GM12892 (cell line): Measurements from ENCODE around the gene ZNRF2.

Source experiments
- POLR2A ChIP-seq: IDR thresholded peaks from 2 replicates; pipeline ENCODE4 v1.6.1; 2011; ENCODE audit warnings: low read depth, low read length, control low read depth
- POLR2AphosphoS5 ChIP-seq: IDR thresholded peaks from 2 replicates; pipeline ENCODE4 v1.6.1; 2011; ENCODE audit warnings: low read depth, low read length, control low read depth
- TAF1 ChIP-seq: IDR thresholded peaks from 2 replicates; pipeline ENCODE4 v1.6.1; 2011; ENCODE audit warnings: low read depth, mild to moderate bottlenecking, control low read depth, low read length, borderline replicate concordance

GRCh38 chr7:30353932-30354607 lies 69.7 kb downstream of the ZNRF2 start:
- no peak for TF ChIP-seq POLR2A
- TF ChIP-seq POLR2AphosphoS5: no peak
- TF ChIP-seq TAF1: no peak
